Liver (tissue), 9 donors: Measurements from ENCODE around the gene ZNF280A. TPM values are rescaled to one million over a fixed set of nuclear protein-coding genes. Genes with fewer than 3 reads are reported as not detected.

Experiments used
- DNase-seq: peaks from one replicate; pipeline ENCODE4 v3.0.0-alpha.2; 2017; ENCODE audit warnings: low spot score
- H3K27ac ChIP-seq, 2 donors: one replicate each; pipeline ENCODE4 v1.7.0; 2013; ENCODE audit warnings: inconsistent platforms in 2 of 2, low read length in 2 of 2, control low read depth in 1 of 2, low read depth in 1 of 2, mild to moderate bottlenecking in 1 of 2
- H3K27me3 ChIP-seq, 4 donors: one replicate each; pipeline versions ENCODE4 v1.6.1 to v1.7.0; 2013; ENCODE audit warnings: low read length in 3 of 4, inconsistent platforms in 1 of 4, mild to moderate bottlenecking in 1 of 4, moderate library complexity in 1 of 4; ENCODE audit not compliant: control insufficient read depth in 4 of 4, insufficient read depth in 4 of 4
- H3K36me3 ChIP-seq, 4 donors: one replicate each; pipeline versions ENCODE4 v1.6.1 to v1.7.0; 2013; ENCODE audit warnings: low read length in 3 of 4, mild to moderate bottlenecking in 3 of 4, low read depth in 1 of 4, moderate library complexity in 1 of 4; ENCODE audit not compliant: control insufficient read depth in 4 of 4, insufficient read depth in 3 of 4
- H3K4me1 ChIP-seq, 4 donors: one replicate each; pipeline versions ENCODE4 v1.6.1 to v1.7.0; 2013; ENCODE audit warnings: low read length in 3 of 4, mild to moderate bottlenecking in 3 of 4, moderate library complexity in 1 of 4; ENCODE audit not compliant: control insufficient read depth in 4 of 4, insufficient read depth in 4 of 4
- H3K4me3 ChIP-seq, 3 donors: one replicate each; pipeline versions ENCODE4 v1.6.1 to v1.7.0; 2013; ENCODE audit warnings: low read length in 3 of 3, control low read depth in 1 of 3, low read depth in 1 of 3, mild to moderate bottlenecking in 1 of 3
- H3K9ac ChIP-seq, 2 donors: one replicate each; pipeline ENCODE4 v1.7.0; 2013; ENCODE audit warnings: low read length in 2 of 2, mild to moderate bottlenecking in 2 of 2, moderate library complexity in 2 of 2, control low read depth in 1 of 2, low read depth in 1 of 2
- H3K9me3 ChIP-seq, 4 donors: one replicate each; pipeline versions ENCODE4 v1.6.1 to v1.7.0; 2013; ENCODE audit warnings: low read length in 3 of 4; ENCODE audit not compliant: control insufficient read depth in 4 of 4
- EGR1 ChIP-seq, 2 donors: IDR thresholded peaks; 2 replicates each; pipeline ENCODE4 v1.6.1; 2016 to 2018; ENCODE audit warnings: antibody characterized with exemption in 2 of 2, low read depth in 2 of 2
- FOXA1 ChIP-seq: IDR thresholded peaks from 2 replicates; pipeline ENCODE4 v1.6.1; 2016; ENCODE audit warnings: antibody characterized with exemption
- FOXA2 ChIP-seq: IDR thresholded peaks from 2 replicates; pipeline ENCODE4 v1.6.1; 2016; ENCODE audit warnings: antibody characterized with exemption
- HNF4A ChIP-seq, 2 donors: conservative IDR thresholded peaks; 2 replicates each; pipeline ENCODE4 v1.6.1; 2016; ENCODE audit warnings: antibody characterized with exemption in 2 of 2, mild to moderate bottlenecking in 2 of 2
- HNF4G ChIP-seq: IDR thresholded peaks from 2 replicates; pipeline ENCODE4 v1.6.1; 2016; ENCODE audit warnings: antibody characterized with exemption
- JUND ChIP-seq, 2 donors: IDR thresholded peaks; 2 replicates each; pipeline ENCODE4 v1.6.1; 2016; ENCODE audit warnings: antibody characterized with exemption in 2 of 2
- NR2F2 ChIP-seq: IDR thresholded peaks from 2 replicates; pipeline ENCODE4 v1.6.1; 2016; ENCODE audit warnings: antibody characterized with exemption
- RAD21 ChIP-seq, 2 donors: IDR thresholded peaks; 2 replicates each; pipeline ENCODE4 v1.6.1; 2016; ENCODE audit warnings: antibody characterized with exemption in 2 of 2, mild to moderate bottlenecking in 2 of 2
- RXRA ChIP-seq, 2 donors: IDR thresholded peaks; 2 replicates each; pipeline ENCODE4 v1.6.1; 2017 to 2018; ENCODE audit warnings: antibody characterized with exemption in 2 of 2, mild to moderate bottlenecking in 1 of 2
- SP1 ChIP-seq: IDR thresholded peaks from 2 replicates; pipeline ENCODE4 v1.6.1; 2018; ENCODE audit warnings: antibody characterized with exemption, mild to moderate bottlenecking
- TAF1 ChIP-seq: conservative IDR thresholded peaks from 2 replicates; pipeline ENCODE4 v1.6.1; 2016; ENCODE audit warnings: antibody characterized with exemption, mild to moderate bottlenecking
- YY1 ChIP-seq: IDR thresholded peaks from 2 replicates; pipeline ENCODE4 v1.6.1; 2016; ENCODE audit warnings: antibody characterized with exemption, mild to moderate bottlenecking
- WGBS: extraction: QIAGEN DNeasy Blood & Tissue Kit; methylation state at CpG from one replicate; pipeline ENCODE4 v1.1.7; 2013; 5-methylcytosine and 5-hydroxymethylcytosine counted together
- polyA plus RNA-seq, 2 donors: library from polyadenylated mRNA; stranded (reverse) in 1 of 2; unstranded in 1 of 2; fragments of 200-250 nt in 1 of 2; fragments of >200 nt in 1 of 2; fragmentation: Nextera tagmentation in 1 of 2; extraction: Ambion mirVana in 1 of 2; gene quantifications; one replicate each; pipeline versions ENCODE4 v1.2.1 to v1.2.3, GENCODE V29; 2013 to 2015
- total RNA-seq, 2 donors: library from RNA; depleted of rRNA; stranded (reverse); fragments of >200 nt; gene quantifications; one replicate each; pipeline ENCODE4 v1.2.3, GENCODE V29; 2014
- TF ChIP-seq, protein P1 (sequence below): IDR thresholded peaks from 2 replicates; pipeline ENCODE4 v1.6.1; 2016; ENCODE audit warnings: antibody characterized with exemption
- TF ChIP-seq, protein P2 (sequence below): IDR thresholded peaks from 2 replicates; pipeline ENCODE4 v1.6.1; 2016; ENCODE audit warnings: antibody characterized with exemption
- TF ChIP-seq, protein P3 (sequence below): IDR thresholded peaks from 2 replicates; pipeline ENCODE4 v1.6.1; 2016; ENCODE audit warnings: antibody characterized with exemption
- TF ChIP-seq, protein P4 (sequence below): IDR thresholded peaks from 2 replicates; pipeline ENCODE4 v1.6.1; 2016; ENCODE audit warnings: antibody characterized with exemption, mild to moderate bottlenecking
- donor health status: healthy.
- donor health status: healthy.
- donor health status: healthy.
- donor health status: healthy.
- donor health status: healthy.

The ZNF280A gene
- total and polyA plus RNA-seq, 4 donors: not detected

DNA sequence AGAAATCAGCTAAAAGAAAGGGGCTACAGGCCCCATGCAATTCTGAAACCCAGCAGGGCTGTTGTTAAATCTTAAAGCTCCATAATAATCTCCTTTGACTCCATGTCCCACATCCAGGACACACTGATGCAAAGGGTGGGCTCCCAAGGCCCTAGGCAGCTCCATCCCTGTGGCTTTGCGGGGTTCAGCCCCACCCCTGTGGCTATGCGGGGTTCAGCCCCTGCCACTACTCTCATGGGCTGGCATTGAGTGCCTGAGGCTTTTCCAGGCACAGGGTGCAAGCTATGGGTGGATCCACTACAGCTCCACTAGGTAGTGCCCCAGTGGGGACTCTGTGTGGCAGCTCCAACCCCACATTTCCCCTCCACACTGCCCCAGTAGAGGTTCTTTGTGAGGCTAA is 8.7 kb upstream of the ZNF280A start (continued):
- TF ChIP-seq EGR1 (IDR thresholded peaks at IDR 0.05; ENCODE audit: low read depth in 2 of 2): no peak

DNA sequence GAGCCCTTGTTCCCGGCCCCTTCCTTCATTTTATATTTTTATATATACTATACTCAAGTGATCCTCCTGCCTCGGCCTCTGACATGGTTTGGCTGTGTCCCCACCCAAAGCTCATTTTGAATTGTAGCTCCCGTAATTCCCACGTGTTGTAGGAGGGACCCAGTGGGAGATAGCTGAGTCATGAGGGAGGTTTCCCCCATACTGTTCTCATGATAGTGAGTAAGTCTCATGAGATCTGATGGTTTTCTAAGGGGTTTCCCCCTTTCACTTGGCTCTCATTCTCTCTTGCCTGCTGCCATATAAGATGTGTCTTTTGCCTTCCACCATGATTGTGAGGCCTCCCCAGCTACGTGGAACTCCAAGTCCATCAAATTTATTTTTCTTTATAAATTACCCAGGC is 7.2 kb upstream of the ZNF280A start:
- TF ChIP-seq RAD21 (IDR thresholded peaks at IDR 0.05): no peak
- TF ChIP-seq, protein P1, sequence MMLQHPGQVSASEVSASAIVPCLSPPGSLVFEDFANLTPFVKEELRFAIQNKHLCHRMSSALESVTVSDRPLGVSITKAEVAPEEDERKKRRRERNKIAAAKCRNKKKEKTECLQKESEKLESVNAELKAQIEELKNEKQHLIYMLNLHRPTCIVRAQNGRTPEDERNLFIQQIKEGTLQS: no peak
- TF ChIP-seq YY1: no peak
- TF ChIP-seq, protein P2, sequence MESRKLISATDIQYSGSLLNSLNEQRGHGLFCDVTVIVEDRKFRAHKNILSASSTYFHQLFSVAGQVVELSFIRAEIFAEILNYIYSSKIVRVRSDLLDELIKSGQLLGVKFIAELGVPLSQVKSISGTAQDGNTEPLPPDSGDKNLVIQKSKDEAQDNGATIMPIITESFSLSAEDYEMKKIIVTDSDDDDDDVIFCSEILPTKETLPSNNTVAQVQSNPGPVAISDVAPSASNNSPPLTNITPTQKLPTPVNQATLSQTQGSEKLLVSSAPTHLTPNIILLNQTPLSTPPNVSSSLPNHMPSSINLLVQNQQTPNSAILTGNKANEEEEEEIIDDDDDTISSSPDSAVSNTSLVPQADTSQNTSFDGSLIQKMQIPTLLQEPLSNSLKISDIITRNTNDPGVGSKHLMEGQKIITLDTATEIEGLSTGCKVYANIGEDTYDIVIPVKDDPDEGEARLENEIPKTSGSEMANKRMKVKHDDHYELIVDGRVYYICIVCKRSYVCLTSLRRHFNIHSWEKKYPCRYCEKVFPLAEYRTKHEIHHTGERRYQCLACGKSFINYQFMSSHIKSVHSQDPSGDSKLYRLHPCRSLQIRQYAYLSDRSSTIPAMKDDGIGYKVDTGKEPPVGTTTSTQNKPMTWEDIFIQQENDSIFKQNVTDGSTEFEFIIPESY: no peak
- TF ChIP-seq, protein P3, sequence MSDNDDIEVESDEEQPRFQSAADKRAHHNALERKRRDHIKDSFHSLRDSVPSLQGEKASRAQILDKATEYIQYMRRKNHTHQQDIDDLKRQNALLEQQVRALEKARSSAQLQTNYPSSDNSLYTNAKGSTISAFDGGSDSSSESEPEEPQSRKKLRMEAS: no peak
- TF ChIP-seq JUND (IDR thresholded peaks at IDR 0.05): no peak
- TF ChIP-seq EGR1 (IDR thresholded peaks at IDR 0.05; ENCODE audit: low read depth in 2 of 2): no peak
- TF ChIP-seq, protein P4, sequence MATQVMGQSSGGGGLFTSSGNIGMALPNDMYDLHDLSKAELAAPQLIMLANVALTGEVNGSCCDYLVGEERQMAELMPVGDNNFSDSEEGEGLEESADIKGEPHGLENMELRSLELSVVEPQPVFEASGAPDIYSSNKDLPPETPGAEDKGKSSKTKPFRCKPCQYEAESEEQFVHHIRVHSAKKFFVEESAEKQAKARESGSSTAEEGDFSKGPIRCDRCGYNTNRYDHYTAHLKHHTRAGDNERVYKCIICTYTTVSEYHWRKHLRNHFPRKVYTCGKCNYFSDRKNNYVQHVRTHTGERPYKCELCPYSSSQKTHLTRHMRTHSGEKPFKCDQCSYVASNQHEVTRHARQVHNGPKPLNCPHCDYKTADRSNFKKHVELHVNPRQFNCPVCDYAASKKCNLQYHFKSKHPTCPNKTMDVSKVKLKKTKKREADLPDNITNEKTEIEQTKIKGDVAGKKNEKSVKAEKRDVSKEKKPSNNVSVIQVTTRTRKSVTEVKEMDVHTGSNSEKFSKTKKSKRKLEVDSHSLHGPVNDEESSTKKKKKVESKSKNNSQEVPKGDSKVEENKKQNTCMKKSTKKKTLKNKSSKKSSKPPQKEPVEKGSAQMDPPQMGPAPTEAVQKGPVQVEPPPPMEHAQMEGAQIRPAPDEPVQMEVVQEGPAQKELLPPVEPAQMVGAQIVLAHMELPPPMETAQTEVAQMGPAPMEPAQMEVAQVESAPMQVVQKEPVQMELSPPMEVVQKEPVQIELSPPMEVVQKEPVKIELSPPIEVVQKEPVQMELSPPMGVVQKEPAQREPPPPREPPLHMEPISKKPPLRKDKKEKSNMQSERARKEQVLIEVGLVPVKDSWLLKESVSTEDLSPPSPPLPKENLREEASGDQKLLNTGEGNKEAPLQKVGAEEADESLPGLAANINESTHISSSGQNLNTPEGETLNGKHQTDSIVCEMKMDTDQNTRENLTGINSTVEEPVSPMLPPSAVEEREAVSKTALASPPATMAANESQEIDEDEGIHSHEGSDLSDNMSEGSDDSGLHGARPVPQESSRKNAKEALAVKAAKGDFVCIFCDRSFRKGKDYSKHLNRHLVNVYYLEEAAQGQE: no peak
- TF ChIP-seq RXRA (IDR thresholded peaks at IDR 0.05): no peak
- no peak for TF ChIP-seq TAF1
- TF ChIP-seq FOXA1: no peak
- TF ChIP-seq NR2F2: no peak
- TF ChIP-seq HNF4A (conservative IDR thresholded peaks at IDR 0.05): no peak
- 84% methylated on average over 5 of the region's 5 CpGs for WGBS
- no peak overlapping the region for H3K9ac ChIP-seq
- H3K4me1 ChIP-seq: no peaks in the 10 kb centered on the region
- H3K9me3 ChIP-seq: no peaks in the 10 kb centered on the region
- no peak for DNase-seq
- H3K4me3 ChIP-seq: no peak overlapping the region
- H3K36me3 ChIP-seq: no peaks in the 10 kb centered on the region
- H3K27ac ChIP-seq: no peak overlapping the region
- H3K27me3 ChIP-seq: no peaks in the 10 kb centered on the region

DNA sequence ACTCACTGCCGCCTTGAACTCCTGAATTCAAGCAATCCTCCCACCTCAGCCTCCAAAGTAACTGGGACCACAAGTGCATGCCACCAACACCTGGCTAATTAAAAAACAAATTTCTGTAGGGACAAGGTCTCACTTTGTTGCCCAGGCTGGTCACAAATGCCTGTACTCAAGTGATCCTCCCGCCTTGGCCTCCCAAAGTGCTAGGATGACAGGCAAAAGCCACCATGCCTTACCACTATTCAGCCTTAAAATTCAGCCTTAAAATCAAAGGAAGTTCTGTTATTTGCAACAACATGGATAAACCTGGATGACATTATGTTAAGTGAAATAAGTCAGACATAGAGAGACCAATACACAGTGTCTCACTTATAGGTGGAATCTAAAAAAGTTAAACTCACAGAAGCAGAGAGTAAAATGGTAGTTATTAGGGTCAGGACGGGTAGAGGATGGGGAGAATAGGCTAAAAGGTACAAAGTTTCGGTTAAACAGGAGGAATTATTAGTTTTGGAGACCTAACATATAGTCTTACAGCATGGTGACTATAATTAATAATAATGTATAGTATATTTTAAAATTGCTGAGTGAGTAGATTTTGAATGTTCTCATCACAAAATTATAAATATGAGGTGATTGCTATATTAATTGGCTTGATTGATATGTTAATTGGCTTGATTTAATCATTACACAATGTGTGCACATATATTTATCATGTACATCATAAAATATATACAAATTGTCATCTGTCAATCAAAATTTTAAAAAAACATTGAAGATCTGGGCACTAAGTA is 6.2 kb upstream of the ZNF280A start:
- no peak overlapping the region for H3K9ac ChIP-seq
- 81% methylated on average over 4 of the region's 4 CpGs for WGBS
- no peaks in the 10 kb centered on the region for H3K4me1 ChIP-seq
- no peaks in the 10 kb centered on the region for H3K36me3 ChIP-seq
- no peak overlapping the region for H3K4me3 ChIP-seq
- no peaks in the 10 kb centered on the region for H3K27me3 ChIP-seq
- DNase-seq: no peak
- no peaks in the 10 kb centered on the region for H3K9me3 ChIP-seq
- no peak for TF ChIP-seq YY1
- no peak for TF ChIP-seq FOXA2
- no peak for TF ChIP-seq TAF1
- no peak for TF ChIP-seq EGR1 (IDR thresholded peaks at IDR 0.05; ENCODE audit: low read depth in 2 of 2)
- TF ChIP-seq, protein P2: no peak
- TF ChIP-seq, protein P3: no peak
- no peak for TF ChIP-seq HNF4G
- TF ChIP-seq SP1: no peak
- H3K27ac ChIP-seq: no peak overlapping the region
